NT2/D1 (cell line): ENCODE results near the gene CDC42BPA.
A peak's percentile ranks its signal among the peaks of the same experiment; 100 is the strongest.

Experiments
- DNase-seq: peaks from one replicate; pipeline ENCODE4 v3.0.0-alpha.2; 2011; ENCODE audit warnings: low read depth, low spot score
- H3K27me3 ChIP-seq: 2 replicates; pipeline ENCODE4 v1.6.0; 2011; ENCODE audit warnings: mild to moderate bottlenecking; ENCODE audit not compliant: insufficient read length, insufficient read depth
- H3K36me3 ChIP-seq: 2 replicates; pipeline ENCODE4 v1.6.1; 2011; ENCODE audit warnings: mild to moderate bottlenecking, low read length, mixed read lengths; ENCODE audit not compliant: insufficient read depth, insufficient read length
- H3K4me1 ChIP-seq: 2 replicates; pipeline ENCODE4 v1.5.1; 2011; ENCODE audit not compliant: insufficient read depth, insufficient read length
- H3K4me3 ChIP-seq: 2 replicates; pipeline ENCODE4 v1.5.1; 2011; ENCODE audit warnings: low read depth; ENCODE audit not compliant: insufficient read length
- H3K9ac ChIP-seq: 2 replicates; pipeline ENCODE4 v1.6.0; 2011; ENCODE audit warnings: low read depth; ENCODE audit not compliant: insufficient read length
- H3K9me3 ChIP-seq: 2 replicates; pipeline ENCODE4 v1.5.1; 2011; ENCODE audit warnings: mild to moderate bottlenecking, low read length; ENCODE audit not compliant: insufficient read depth
- SUZ12 ChIP-seq: IDR thresholded peaks from 2 replicates; pipeline ENCODE4 v1.6.1; 2011; ENCODE audit not compliant: insufficient read length, insufficient read depth; ENCODE audit errors: extremely low read depth
- YY1 ChIP-seq: IDR thresholded peaks from 2 replicates; pipeline ENCODE4 v1.6.1; 2011; ENCODE audit not compliant: insufficient read length, insufficient read depth
- ZNF274 ChIP-seq: IDR thresholded peaks from 2 replicates; pipeline ENCODE4 v1.6.1; 2011; ENCODE audit warnings: mild to moderate bottlenecking, low read depth, low read length

CDC42BPA gene

GRCh38 chr1:226986496-226987178, 331.7 kb downstream of the CDC42BPA start:
- H3K4me1 ChIP-seq = peaks cover 13% of the 10 kb centered on the region
- no peak overlapping the region for H3K4me3 ChIP-seq
- no peaks in the 10 kb centered on the region for H3K9me3 ChIP-seq
- H3K9ac ChIP-seq = no peak overlapping the region
- TF ChIP-seq SUZ12 (no peak), YY1 (no peak), ZNF274 (no peak)
- H3K36me3 ChIP-seq = peaks cover 25% of the 10 kb centered on the region
- no peak for DNase-seq
- no peaks in the 10 kb centered on the region for H3K27me3 ChIP-seq

GRCh38 chr1:226985839-226986463, 332.3 kb downstream of the CDC42BPA start:
- Histone ChIP-seq H3K4me3 (no peak overlapping the region), H3K36me3 (peaks cover 25% of the 10 kb centered on the region), H3K27me3 (no peaks in the 10 kb centered on the region), H3K9ac (peak overlapping the region; percentile 8), H3K4me1 (peaks cover 13% of the 10 kb centered on the region), H3K9me3 (no peaks in the 10 kb centered on the region)
- no peak for DNase-seq
- TF ChIP-seq ZNF274 (no peak), SUZ12 (no peak), YY1 (no peak)

GRCh38 chr1:226985239-226985838, 333.0 kb downstream of the CDC42BPA start:
- no peak overlapping the region for H3K4me3 ChIP-seq
- peaks cover 24% of the 10 kb centered on the region for H3K36me3 ChIP-seq
- no peaks in the 10 kb centered on the region for H3K9me3 ChIP-seq
- DNase-seq = no peak
- TF ChIP-seq ZNF274 = no peak
- TF ChIP-seq SUZ12 = no peak
- no peak for TF ChIP-seq YY1
- H3K27me3 ChIP-seq = no peaks in the 10 kb centered on the region
- H3K9ac ChIP-seq = no peak overlapping the region
- H3K4me1 ChIP-seq = peaks cover 13% of the 10 kb centered on the region

DNA sequence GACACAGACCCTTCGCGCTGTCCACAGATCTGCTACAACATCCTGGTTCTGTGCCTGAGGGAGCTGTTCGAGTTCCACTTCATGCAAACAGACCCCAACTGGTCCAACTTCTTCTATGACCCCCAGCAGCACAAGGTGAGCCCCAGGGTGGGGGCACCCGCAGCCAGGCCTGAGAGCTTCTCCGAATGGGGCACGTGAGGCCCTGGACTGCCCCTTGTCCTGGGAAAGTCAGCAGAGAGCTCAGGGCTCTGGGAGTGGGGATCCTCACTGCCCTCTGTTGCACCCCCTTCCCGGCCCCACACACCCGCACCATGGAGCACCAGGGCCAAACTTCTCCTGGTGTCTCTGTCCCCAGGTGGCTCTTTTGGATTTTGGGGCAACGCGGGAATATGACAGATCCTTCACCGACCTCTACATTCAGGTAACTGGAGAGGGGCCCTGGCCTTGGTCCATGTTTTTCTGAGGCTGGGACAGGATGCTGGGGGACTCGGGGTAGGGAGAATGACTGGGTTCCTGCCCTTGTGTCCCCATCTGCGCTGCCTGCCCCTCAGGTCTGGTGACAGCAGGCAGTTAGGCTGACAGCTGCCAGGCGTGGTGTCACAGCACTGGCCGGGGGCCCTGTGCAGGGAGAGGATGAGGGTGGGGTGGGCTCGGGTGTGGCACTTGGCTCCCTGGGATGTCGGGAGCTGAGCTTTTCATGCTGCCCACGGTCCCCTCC, 333.6 kb downstream of the CDC42BPA start:
- Histone ChIP-seq H3K9me3 (no peaks in the 10 kb centered on the region), H3K4me3 (no peak overlapping the region), H3K36me3 (peaks cover 21% of the 10 kb centered on the region), H3K4me1 (peaks cover 16% of the 10 kb centered on the region), H3K27me3 (no peaks in the 10 kb centered on the region), H3K9ac (no peak overlapping the region)
- no peak for DNase-seq
- TF ChIP-seq ZNF274 = no peak
- no peak for TF ChIP-seq YY1
- no peak for TF ChIP-seq SUZ12

DNA sequence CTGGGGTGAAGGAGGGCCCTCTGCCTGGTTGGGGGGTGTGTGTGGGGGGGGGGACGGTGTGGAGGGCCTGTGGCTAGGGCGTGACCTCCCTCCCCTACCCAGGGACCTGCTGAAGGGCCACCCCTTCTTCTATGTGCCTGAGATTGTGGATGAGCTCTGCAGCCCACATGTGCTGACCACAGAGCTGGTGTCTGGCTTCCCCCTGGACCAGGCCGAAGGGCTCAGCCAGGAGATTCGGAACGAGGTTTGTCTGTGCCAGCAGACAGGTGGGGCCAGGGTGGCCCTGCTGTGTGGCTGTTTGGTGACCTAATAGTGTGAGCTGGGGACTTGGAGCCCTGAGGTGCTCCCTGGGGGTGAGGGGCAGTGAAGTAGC, 334.3 kb downstream of the CDC42BPA start:
- no peak for DNase-seq
- Histone ChIP-seq H3K9ac (no peak overlapping the region), H3K36me3 (peaks cover 21% of the 10 kb centered on the region), H3K27me3 (no peaks in the 10 kb centered on the region), H3K9me3 (no peaks in the 10 kb centered on the region), H3K4me1 (peaks cover 23% of the 10 kb centered on the region), H3K4me3 (no peak overlapping the region)
- TF ChIP-seq SUZ12 (no peak), ZNF274 (no peak), YY1 (no peak)

DNA sequence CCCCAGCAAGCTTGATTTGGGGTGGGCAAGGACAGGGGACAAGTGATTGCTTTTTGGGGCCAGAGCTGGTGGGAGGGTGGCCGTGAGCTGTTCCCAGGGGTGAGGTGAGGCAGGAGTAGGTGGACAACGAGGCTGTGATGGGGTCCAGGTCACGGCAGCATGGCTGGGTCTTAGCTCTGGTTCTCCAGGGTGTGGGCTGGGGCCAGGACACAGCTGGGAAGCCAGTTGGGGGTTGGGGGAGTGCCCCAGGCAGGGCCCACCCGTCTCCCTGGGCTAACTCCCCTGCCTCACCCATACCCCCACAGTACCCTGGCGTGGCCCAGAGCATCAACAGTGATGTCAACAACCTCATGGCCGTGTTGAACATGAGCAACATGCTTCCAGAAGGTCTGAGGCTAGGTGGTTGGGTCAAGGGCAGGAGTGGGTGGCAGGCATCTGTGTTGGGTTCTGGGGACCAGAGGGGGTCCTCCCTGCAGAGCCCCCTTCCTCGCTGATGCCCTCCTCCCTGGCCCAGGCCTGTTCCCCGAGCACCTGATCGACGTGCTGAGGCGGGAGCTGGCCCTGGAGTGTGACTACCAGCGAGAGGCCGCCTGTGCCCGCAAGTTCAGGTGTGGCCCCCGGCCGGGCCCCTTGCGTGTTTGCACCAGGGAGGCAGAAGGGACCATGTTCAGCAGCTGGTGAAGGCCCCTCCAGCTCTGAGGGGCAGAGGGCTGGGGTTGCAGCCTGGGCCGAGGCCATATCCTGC, 334.9 kb downstream of the CDC42BPA start:
- H3K27me3 ChIP-seq = no peaks in the 10 kb centered on the region
- TF ChIP-seq ZNF274 (no peak), YY1 (no peak), SUZ12 (no peak)
- no peak for DNase-seq
- H3K9ac ChIP-seq = no peak overlapping the region
- peaks cover 23% of the 10 kb centered on the region for H3K4me1 ChIP-seq
- H3K9me3 ChIP-seq = no peaks in the 10 kb centered on the region
- peaks cover 21% of the 10 kb centered on the region for H3K36me3 ChIP-seq
- no peak overlapping the region for H3K4me3 ChIP-seq
